ENCODE data around the gene GRM1.

- TF ChIP-seq CTCF (conservative IDR thresholded peaks at IDR 0.05 in 1 of 2, IDR thresholded peaks at IDR 0.05 in 1 of 2; ENCODE audit: low read depth in 1 of 2, low read length in 2 of 2) (no peak), EZH2 (IDR thresholded peaks at IDR 0.05; ENCODE audit: low read length, missing control alignments) (no peak)
These were observed 368.8 kb downstream of the GRM1 start for GRCh38 chr6:146397638-146398037.
